ENCODE data around the gene TSPYL1.

Gene TSPYL1

DNA sequence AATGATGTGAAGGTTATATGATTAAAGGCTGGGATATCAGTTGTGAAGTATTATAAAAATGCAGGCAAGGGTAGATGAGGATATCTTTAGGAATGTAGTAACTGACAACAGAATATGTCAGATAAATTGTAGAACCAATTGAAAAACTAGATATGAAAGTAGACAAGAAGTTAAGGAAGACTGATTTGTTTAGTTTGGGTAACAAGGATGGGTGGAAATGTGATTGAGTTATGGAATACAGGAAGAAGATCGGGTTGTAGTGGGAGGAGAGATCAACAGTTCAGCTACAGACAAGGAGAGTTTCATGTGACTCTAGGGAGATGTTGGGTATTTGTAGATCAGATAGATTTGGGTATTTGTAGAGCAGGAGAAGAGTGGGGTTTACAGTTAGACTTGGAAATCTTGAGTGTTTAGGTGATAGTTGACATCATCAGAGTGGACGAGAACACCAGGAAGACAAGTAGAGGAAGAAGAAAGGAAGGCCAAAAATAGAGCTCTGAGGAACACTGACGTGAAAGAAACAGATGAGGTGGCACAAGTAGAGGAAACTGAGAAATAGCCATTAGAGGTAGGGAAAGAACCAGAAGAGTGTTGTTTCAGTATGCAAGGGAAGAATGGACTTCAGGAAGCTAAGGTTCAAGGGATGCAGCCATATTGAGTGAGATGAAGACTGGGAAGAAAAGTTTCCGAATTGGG, 12.1 kb upstream of the TSPYL1 start:
- TF ChIP-seq CTCF (IDR thresholded peaks at IDR 0.05) = no peak

GRCh38 chr6:116290799-116291198, 11.1 kb upstream of the TSPYL1 start:
- no peak for TF ChIP-seq CTCF (IDR thresholded peaks at IDR 0.05)

- no peak for TF ChIP-seq CTCF (IDR thresholded peaks at IDR 0.05)
Measured at GRCh38 chr6:116289876-116290275, 10.1 kb upstream of the TSPYL1 start.

DNA sequence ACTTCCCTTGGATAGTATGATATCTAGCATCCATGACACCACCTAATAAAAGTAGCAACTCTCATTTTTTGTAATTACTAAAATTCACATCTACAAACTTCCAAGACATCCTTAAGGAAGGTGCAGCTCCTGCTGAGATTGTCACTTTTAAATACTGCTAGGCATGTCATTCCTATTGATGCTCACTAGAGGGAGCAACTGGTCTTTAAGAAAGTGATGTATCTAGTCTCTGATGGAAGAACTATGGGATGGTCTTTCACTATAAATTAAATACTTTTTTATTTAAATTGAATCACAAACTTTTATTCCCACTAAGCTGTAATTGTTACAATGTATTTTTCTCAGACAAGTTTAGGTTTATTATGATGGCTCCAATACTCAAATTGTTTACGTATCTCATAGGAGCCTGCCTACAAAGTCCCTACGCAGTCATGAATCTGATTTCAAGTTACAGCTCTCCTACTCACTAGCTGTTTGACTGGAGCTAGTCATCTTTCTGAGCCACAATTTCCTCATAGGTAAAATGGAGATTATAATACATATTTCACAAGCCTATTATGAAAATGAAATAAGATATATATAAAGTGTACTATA, 8.1 kb upstream of the TSPYL1 start:
- TF ChIP-seq CTCF (IDR thresholded peaks at IDR 0.05) = peak; percentile 90

DNA sequence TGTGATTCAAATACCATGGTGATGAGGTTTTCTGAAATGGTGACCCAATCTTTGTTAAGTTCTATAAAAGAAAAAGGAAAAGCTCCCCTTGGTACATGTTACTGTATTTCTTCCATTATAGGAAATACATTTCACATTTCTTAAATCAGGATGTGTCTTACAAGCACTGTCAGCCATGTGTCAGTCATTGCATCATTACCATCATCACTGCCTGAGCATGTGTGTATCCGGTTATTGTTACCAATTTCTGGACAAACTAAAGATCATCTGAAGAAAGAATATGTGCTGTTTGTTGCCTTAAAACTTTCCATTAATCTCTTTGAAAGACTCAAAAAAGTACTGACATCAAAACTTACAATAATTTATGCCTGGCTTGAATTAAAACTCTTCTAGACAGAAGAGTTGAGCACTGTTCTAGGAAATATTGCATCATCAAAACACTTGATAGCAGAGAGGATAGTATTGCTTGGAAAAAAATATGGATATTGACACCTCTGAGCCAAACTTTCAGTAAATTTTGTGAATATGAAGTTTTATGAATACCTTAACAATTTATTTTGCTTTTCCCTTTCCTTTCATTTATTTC, 7.1 kb upstream of the TSPYL1 start:
- TF ChIP-seq CTCF (IDR thresholded peaks at IDR 0.05) = no peak

- TF ChIP-seq CTCF (IDR thresholded peaks at IDR 0.05) = no peak
Measured at GRCh38 chr6:116283191-116283590, 3.5 kb upstream of the TSPYL1 start.

DNA sequence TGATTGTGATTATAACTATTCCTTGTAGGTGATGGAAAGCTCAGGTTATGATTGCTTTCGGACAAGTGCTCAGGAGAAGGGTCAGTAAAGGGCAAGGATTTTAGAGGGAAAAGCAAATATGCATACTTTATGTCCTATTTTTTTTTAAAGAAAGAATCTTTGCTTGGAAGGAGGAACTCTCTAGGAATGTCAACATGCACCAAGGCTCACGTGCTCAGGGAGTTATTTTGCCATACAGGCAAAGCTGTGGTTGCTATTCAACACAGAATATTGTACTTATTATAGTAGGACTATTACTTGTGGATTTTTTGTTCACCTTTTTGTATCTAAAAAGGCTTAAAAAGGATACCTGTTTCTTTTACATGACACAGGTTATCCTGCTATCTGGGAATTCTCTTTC, 3.0 kb upstream of the TSPYL1 start:
- TF ChIP-seq CTCF (IDR thresholded peaks at IDR 0.05) = no peak

All from LNCAP (cell line).